ENCODE measurements around the gene ABHD15.
A peak's percentile ranks its signal among the peaks of the same experiment; 100 is the strongest.

Gene ABHD15, protein sequence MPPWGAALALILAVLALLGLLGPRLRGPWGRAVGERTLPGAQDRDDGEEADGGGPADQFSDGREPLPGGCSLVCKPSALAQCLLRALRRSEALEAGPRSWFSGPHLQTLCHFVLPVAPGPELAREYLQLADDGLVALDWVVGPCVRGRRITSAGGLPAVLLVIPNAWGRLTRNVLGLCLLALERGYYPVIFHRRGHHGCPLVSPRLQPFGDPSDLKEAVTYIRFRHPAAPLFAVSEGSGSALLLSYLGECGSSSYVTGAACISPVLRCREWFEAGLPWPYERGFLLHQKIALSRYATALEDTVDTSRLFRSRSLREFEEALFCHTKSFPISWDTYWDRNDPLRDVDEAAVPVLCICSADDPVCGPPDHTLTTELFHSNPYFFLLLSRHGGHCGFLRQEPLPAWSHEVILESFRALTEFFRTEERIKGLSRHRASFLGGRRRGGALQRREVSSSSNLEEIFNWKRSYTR

DNA sequence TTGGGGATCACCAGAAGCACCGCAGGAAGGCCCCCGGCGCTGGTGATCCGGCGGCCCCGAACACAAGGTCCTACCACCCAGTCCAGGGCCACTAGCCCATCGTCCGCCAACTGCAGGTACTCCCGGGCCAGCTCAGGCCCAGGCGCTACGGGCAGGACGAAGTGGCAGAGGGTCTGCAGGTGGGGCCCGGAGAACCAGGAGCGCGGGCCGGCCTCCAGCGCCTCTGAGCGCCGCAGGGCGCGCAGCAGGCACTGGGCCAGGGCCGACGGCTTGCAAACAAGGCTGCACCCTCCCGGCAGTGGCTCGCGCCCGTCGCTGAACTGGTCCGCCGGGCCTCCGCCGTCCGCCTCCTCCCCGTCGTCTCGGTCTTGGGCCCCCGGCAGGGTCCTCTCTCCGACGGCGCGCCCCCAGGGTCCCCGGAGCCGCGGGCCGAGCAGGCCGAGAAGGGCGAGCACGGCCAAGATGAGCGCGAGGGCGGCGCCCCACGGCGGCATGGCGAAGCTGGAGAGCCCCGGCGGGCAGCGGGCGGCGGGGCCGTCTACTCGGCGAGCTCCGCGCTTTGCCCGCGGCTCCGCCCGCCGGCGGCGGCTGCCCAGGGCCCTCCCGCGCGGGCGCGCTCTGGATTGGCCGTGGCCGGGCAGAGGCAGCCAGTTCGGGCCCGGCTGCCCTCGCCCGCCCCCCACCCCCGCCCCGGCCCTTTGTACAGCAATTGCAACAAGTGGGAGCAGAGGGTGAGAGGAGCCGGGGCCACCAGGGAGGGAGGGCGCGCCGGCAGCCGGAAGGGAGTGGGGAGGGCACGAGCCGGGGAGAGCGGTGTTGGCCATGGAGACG, at the start of gene ABHD15:
Gene ABHD15 (minus strand): TSS at position 565 of the 831 bp plus-strand sequence. CDS start 71 bp downstream, at position 494.
- DNase-seq, result peak; percentile 57

- DNase-seq, result peak; percentile 89
Measured at GRCh38 chr17:29615492-29616299, 48.9 kb upstream of the ABHD15 start.

- peak; percentile 80 for DNase-seq
Measured at GRCh38 chr17:29615048-29615385, 48.2 kb upstream of the ABHD15 start.

DNA sequence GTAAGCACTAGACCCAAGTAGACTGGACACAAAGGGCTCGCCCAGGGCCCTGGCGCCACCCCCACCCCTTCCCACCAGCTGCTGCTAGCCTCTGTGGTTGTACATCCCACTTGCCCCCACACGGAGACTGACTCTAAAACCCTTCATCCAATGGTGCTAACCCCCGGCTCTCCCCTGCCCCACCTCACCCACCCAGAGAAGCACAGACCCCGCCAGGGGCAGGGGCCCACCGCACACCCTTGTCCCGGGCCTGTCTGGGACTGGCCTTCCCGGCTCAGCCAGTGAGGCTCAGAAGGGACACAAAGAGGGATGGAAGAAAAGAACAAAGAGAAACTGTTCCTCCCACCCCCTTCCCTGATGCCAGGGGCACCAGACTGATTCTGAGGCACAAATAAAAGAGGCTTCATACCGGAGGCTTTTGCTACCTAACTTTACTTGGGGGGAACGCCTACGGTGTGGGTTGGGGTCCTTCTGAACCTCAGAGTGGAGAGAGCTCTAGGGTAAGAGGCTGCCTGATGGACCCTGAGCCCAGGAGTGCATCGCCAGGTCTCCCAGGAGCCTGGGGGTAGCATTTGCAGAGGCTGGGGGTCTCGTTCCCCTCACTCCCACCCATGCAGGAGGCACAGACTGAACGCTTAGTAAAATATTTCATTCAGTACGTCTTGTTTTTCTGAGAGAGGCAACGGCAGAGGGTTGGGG, 47.7 kb upstream of the ABHD15 start:
- no peak for DNase-seq

DNA sequence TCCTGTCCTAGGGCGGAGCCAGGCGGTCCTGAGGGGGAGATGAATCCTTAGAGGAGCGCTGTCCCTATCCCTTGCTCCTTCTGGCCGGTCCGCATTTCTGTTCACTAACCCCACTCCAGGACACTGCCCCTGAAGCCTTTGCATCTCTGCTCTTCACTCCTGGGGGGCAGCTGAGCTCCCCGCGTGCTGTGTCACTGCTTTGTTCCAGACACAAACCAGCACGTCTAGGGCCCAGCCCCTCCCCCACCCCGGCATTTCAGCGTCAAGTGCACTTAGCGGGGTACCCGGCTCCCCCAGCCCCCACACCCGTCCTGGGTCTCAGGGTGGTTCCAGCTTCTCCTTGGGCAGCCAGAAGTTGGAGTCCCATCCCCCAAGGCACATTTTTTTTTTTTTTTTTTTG, 47.0 kb upstream of the ABHD15 start:
- DNase-seq, result no peak

DNA sequence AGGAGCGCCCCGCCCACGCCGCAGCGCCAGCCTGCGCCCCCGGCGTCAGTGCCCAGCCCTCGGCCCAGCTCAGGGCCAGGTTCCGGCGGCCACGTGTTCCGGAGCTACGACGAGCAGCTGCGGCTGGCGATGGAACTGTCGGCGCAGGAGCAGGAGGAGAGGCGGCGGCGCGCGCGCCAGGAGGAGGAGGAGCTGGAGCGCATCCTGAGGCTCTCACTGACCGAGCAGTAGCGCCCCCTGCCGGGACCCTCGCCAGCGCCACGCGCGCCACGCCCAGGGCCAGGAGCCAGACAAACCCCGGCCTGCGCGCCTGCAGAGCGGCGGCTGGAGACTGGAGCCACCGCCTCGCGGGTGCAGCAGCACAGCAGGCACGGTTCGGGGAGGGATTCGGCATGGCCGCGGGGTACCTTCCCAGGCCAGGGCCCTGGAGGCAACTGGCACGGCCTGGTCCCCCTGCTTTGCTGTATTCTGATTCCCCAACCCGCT, 46.6 kb upstream of the ABHD15 start:
- peak; percentile 94 for DNase-seq

- DNase-seq, result no peak
Measured at GRCh38 chr17:29612404-29613280, 45.8 kb upstream of the ABHD15 start.

- DNase-seq, result no peak
Measured at GRCh38 chr17:29612094-29612403, 45.2 kb upstream of the ABHD15 start.

DNA sequence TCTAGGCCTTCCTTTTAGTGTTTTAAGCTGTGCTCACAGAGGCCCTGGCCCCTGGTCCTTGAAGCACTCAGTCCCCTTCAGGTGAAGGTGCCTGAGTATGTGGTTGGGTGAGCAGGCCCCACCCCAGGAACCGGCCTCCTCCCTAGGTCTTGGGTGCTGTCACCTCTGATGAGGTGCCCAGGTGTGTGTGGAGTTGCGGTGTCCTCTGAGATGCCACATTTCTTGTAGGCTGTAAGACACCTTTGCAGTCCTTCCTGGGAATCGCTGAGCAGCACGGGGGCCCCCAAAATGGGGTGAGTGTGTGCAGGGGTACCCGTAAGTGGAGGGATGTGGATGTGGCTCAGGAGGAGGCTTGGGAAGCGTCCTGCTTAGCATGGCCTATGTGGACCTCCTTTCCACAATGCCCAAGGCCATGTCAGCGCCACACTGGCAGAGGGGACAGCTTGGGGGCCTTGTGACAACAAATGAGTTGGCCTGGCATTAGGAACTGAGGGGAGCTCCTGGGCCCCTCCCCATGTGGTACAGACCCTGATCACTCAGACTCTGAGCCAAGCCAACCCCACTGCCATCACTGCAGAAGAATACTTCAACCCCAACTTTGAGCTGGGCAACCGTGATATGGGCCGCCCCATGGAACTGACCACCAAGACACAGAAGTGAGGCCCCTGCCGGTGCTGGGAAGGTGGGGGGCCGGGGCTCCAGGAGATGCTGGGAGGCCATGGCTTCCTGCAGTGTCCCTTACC, 44.7 kb upstream of the ABHD15 start:
- no peak for DNase-seq

DNA sequence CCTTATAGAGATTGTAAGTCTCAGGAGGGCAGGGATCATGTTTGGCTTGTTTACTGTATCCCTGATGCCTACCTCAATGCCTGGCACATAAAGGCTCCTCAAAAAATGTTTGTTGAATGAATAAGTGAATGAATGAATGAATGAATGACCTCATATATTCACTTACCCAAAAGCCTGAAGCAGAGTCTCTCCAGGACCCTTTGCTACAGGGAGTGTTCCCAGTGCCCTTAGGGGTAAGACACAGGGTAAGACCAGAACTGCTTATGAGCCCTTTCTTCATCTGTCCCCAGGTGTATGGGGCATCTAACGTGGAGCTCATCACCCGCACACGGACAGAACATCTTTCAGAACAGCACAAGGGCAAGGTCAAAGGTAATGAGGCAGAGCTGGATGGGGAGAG, 43.6 kb upstream of the ABHD15 start:
- DNase-seq, result no peak

DNA sequence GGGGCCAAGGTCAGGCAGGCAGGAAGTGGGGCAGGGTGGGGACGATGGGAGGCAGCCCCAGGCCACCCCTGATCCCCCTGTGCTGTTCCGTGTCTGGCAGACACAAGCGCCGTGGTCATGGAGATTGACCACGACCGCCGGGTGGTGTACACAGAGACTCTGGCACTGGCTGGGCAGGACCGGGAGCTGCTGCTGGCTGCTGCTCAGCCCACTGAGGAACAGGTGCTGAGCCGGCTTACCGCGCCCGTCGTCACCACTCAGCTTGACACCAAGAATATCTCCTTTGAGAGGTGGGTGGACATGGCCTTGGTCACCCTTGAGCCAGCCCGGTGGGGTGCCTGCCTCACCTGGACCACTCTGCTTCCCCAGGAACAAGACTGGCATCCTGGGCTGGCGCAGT, 42.1 kb upstream of the ABHD15 start:
- DNase-seq, result no peak

DNA sequence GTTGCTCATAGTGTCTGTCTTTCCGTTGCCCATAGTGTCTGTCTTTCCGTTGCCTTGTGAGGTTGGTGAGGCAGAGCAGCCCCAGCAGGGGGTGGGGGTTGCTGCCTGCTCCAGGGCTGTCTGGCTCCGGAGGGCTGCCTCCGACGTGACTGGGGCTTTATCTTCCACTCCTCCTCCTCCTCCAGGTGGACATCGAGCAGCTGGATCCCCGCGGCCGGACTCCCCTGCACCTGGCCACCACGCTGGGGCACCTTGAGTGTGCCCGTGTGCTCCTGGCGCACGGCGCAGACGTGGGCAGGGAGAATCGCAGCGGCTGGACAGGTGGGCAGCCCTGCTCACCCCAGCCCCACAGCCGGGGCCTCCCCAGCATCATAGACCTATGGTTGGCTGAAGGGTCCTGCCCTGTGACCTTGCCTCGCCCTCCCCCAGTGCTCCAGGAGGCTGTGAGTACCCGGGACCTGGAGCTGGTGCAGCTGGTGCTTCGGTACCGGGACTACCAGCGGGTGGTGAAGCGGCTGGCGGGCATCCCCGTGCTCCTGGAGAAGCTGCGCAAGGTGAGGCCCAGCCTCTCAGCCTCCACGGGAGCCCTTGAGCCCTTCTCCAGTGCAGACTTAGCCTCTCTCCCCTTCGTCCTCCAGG, 40.8 kb upstream of the ABHD15 start:
- no peak for DNase-seq

DNA sequence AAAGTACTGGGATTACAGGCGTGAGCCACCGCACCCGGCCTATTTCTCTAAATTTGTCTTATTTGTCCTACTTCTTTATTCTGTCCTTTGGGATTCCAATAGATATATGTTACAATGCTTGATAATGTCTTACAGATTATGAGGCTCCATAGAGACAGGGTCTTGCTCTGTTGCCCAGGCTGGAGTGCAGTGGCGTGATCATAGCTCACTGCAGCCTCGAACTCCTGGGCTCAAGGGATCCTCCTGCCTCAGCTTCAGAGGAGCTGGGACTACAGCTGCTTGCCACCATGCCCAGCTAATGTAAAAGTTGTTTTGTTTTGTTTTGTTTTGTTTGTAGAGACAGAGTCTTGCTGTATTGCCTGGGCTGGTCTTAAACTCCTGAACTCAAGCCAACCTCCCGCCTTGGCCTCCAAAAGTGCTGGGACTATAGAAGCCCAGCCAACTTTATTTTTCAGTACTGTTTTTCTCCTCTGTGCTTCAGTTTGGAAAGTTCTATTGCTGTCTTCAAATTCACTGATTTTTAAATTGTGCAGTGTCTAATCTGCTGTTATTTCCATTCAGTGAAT, 36.4 kb upstream of the ABHD15 start:
- no peak for DNase-seq

- no peak for DNase-seq
Measured at GRCh38 chr17:29597361-29598172, 30.7 kb upstream of the ABHD15 start.

DNA sequence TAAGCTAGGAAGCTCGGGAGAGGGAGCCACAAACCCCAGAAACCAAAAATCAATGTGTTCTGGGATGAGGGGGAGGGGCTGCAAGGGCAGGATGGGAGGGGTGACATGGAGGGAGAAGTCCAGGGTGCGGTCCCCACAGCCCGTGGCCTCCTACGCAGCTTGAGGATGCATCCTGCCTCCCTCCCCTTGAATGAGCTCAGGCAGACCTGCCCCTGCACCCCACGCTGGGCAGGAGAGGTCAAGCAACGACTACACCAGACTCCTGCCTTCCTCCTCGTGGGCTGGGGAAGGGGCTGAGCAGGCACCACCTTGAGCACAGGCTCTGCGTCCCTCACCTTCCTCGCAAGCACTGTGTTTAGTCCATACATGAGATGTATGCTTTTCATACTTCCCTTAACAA, 30.0 kb upstream of the ABHD15 start:
- DNase-seq, result no peak

GRCh38 chr17:29595943-29596774, 29.3 kb upstream of the ABHD15 start:
- no peak for DNase-seq

DNA sequence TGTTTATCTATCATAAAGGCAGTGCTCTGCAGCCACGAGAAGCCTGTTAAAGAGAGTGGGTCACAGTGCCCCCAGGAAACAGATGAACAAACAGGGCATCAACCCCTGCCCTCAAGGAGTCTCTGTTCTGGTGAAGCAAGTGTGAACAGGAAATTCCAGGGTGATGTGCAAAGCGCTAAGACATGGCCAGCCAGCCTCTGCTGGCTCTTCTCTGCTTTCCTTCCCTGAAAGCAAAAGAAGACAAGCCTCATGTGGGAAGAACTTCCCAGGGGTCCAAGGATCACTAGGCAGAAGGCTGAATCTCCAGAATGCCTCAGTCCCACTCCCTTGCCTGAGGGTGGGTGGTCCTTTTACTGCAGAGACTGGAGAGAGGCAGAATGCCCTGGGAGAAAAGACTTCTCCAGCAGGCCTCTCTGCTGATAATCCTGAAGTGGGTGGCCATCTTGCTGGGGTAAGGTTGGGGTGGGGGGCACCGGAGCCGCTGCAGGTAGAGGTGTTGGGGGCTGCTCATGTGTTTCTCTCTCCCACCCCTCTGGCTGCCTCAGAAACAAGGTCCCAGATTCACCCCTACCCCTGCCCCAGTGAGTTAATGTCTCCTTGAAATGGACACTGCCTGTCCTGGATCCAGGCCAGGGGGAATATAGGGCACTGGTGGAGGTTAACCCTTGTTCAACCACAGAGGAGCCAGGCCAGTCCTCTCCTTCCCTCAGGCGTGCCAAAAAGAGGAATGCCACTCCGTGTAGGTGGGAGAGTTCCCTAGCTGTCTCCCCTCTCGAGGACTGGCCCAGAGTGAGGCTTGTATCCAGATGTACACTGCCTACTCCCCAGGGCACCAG, 28.5 kb upstream of the ABHD15 start:
- DNase-seq, result no peak
